Cardiac fibroblast (primary cell): ENCODE measurements around the gene TDRD12.

Experiments used
- DNase-seq, 2 donors: peaks; one replicate each; pipeline versions ENCODE4 v3.0.0 to v3.0.0-alpha.2; 2010; ENCODE audit warnings: low read depth in 2 of 2
- H3K4me3 ChIP-seq, 2 donors: replicated peaks in 1 of 2; 1 replicate in 1 of 2; 2 replicates in 1 of 2; pipeline ENCODE4 v1.5.1; 2011; ENCODE audit warnings: low read depth in 2 of 2, low read length in 2 of 2, mild to moderate bottlenecking in 2 of 2, moderate library complexity in 1 of 2
- TF ChIP-seq, protein P1 (sequence below): IDR thresholded peaks from one replicate; pipeline ENCODE4 v1.5.1; 2011; ENCODE audit warnings: low read depth, mild to moderate bottlenecking, low read length, inconsistent platforms

Gene TDRD12

GRCh38 chr19:32859591-32859990, 140.0 kb downstream of the TDRD12 start:
- TF ChIP-seq, protein P1, sequence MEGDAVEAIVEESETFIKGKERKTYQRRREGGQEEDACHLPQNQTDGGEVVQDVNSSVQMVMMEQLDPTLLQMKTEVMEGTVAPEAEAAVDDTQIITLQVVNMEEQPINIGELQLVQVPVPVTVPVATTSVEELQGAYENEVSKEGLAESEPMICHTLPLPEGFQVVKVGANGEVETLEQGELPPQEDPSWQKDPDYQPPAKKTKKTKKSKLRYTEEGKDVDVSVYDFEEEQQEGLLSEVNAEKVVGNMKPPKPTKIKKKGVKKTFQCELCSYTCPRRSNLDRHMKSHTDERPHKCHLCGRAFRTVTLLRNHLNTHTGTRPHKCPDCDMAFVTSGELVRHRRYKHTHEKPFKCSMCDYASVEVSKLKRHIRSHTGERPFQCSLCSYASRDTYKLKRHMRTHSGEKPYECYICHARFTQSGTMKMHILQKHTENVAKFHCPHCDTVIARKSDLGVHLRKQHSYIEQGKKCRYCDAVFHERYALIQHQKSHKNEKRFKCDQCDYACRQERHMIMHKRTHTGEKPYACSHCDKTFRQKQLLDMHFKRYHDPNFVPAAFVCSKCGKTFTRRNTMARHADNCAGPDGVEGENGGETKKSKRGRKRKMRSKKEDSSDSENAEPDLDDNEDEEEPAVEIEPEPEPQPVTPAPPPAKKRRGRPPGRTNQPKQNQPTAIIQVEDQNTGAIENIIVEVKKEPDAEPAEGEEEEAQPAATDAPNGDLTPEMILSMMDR = no peak
- H3K4me3 ChIP-seq = no peak overlapping the region
- DNase-seq = no peak

- TF ChIP-seq, protein P1 = no peak
- H3K4me3 ChIP-seq = no peak overlapping the region
- DNase-seq = no peak
Observed at GRCh38 chr19:32861596-32861995, 142.0 kb downstream of the TDRD12 start.

GRCh38 chr19:32862173-32862572, 142.6 kb downstream of the TDRD12 start:
- DNase-seq = no peak
- H3K4me3 ChIP-seq = no peak overlapping the region
- TF ChIP-seq, protein P1 = no peak

DNA sequence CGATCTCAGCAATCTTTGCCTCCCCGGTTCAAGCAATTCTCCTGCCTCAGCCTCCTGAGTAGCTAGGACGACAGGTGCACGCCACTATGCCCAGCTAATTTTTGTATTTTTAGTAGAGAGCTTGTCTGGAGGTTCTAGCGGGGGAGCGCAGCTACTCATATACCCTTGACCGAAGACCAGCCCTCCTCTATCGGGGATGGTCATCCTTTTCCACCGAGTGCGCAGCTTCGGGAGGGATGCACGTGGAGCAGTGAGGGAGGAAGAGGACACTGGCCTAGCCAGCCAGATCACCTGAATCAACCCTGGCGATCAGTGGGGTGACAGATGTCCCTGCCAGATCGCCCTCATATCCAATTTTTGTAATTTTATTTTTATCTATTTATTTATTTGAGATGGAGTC, 143.2 kb downstream of the TDRD12 start:
- TF ChIP-seq, protein P1 = no peak

GRCh38 chr19:32863301-32863700, 143.7 kb downstream of the TDRD12 start:
- TF ChIP-seq, protein P1 = no peak
- DNase-seq = no peak
- H3K4me3 ChIP-seq = no peak overlapping the region

More for the DNA sequence above, 143.2 kb downstream of the TDRD12 start:
- no peak overlapping the region for H3K4me3 ChIP-seq
- DNase-seq = no peak

DNA sequence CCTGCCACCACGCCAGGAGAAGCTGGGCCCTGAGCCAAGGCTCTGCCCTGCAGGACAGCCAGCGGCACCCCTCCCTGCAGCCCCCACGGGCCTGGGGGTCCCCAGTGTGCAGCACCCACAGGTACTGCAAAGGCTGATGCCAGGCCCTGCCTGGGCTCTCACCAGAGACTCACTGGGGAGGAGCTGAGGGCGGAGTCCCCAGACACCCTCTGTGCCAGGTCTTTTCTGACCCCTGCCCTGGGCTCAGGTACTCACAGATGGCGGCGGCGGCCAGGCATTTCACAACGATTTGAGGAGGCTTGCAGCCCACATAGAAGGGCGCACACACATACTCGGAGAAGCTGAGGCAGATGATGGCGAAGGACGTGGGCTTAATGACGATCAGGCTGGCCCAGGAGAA, 144.3 kb downstream of the TDRD12 start:
- TF ChIP-seq, protein P1 = no peak
- H3K4me3 ChIP-seq = no peak overlapping the region
- no peak for DNase-seq

- TF ChIP-seq, protein P1 = no peak
- no peak overlapping the region for H3K4me3 ChIP-seq
- DNase-seq = no peak
Observed at GRCh38 chr19:32864318-32865007, 144.9 kb downstream of the TDRD12 start.
